GM19351 (cell line): ENCODE measurements around the gene BRIX1.
"Not testable (repeated sequence)": the region's sequence is repeated elsewhere in the genome, so short reads cannot be mapped to it uniquely, and the experiment has no call there.

Experiments used
- ATAC-seq: cut with Tn5 transposase; IDR thresholded peaks from one replicate; pipeline ENCODE4 v1.9.1; 2021; ENCODE audit warnings: mild to moderate bottlenecking, moderate library complexity; ENCODE audit not compliant: unreplicated experiment

BRIX1 gene

DNA sequence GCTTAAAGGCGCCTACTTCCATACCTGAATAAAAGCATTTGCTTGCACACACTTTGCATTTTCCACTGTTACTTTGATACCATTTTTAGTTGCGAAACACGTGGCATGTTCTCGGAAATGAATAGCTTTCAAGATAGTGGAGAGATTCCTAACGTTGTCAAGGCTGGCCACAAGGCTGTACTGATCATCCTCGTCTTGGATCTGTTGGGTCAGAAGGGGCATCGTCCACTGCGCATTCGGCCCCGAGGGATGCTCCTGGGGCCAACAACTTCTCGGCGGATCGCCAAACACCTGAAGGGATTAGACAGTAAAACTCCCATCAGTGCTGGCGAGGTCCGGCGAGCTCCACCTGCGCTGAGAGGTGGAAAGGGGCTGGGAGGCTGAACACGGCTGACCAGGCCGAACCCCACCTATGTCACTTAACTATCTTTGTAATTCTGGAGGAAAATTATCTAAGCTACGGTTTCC is 806 bp upstream of the BRIX1 start:
- peak; percentile 15 for ATAC-seq

- ATAC-seq, result peak; percentile 14
Measured at GRCh38 chr5:34915856-34916192, 313 bp downstream of the BRIX1 start.

- ATAC-seq, result no peak
Measured at GRCh38 chr5:34916518-34916917, 1.0 kb downstream of the BRIX1 start.

DNA sequence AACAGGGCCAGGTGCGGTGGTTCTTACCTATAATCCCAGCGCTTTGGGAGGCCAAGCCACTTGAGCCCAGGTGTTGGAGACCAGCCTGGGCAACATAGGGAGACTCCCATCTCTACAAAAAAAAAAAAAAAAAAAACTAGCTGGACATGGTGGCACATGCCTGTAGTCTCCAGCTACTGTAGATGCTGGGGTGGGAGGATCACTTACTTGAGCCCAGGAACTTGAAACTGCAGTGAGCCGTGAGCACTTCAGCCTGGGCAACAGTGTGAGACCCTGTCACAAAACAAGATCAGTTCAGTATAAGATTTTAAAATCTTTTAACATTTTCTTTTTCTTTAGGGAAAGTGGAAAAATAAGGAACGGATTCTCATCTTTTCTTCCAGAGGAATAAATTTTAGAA is 2.5 kb downstream of the BRIX1 start:
- ATAC-seq, result no peak

- no peak for ATAC-seq
Measured at GRCh38 chr5:34919077-34919476, 3.6 kb downstream of the BRIX1 start.

DNA sequence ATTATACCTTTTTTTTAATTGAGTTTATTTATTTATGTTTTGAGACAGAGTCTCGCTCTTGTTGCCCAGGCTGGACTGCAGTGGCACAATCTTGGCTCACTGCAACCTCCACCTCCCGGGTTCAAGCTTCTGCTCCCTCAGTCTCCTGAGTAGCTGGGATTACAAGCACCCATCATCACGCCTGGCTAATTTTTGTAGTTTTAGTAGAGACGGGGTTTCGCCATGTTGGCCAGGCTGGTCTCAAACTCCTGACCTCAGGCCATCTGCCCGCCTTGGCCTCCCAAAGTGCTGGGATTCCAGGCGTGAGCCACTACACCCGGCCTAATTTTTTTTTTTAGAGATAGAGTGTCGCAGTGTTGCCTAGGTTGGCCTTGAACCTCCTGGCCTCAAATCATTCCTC is 7.7 kb downstream of the BRIX1 start:
- not testable (repeated sequence) for ATAC-seq

DNA sequence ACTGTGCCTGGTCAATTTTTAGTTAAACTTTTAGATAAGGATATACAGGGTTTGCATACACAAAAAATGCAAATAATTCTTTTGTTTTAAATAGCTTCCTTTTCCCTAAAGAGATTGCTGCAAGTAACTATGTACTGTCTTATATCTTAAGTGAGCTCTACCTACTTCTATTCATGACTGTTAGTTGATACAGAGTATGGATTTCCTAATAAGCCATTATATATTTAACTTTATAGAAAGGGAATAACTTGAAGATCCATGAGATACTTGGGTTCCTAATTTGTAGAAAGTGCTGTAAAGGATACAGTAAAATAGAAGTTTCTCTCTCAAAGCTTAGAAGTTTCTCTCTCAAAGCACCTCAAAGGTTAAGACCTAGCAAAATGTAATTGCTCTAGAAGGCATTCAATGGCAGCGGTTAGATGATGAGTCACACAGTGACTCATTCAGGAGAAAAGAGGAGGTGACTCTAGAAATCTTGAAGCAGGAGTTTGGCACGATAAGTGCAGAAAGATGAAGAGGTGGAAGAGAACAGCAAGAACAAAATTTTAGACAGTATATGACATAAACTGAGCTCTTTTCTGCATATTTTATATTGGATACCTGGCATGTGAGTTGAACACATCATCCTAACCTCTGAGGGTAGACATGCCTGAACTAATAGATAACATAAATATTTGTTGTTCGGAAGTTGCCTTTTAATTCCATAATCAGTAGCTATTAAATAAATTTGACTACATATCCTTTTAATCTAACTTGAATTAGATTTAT is 8.4 kb downstream of the BRIX1 start:
- peak; percentile 76 for ATAC-seq

- no peak for ATAC-seq
Measured at GRCh38 chr5:34924462-34924765, 8.9 kb downstream of the BRIX1 start.

DNA sequence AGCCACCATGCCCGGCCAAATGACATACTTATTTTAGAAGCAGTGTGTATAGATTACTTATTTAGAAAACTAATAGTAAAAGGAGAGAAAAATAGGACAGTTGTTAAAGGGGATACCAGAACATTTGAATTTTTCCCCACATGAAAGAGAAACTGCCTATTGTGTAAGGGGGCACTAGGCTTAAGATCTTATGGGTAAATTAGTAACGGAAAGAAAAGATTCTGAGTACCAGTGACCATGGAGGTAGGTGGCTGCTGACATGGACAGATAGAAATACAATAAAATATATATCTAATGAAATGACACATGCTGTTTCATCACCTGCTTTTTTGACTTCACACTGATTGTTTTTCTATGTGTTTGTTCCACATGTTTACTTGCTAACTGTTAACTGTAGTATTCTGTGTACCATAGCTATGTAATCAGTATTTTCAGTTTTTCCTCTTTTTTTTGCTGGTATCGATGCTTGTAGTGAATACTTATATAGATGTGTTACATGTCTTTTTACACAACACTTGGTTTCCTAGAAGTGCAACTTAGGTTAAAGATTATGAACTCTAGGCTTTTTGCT is 10.9 kb downstream of the BRIX1 start:
- ATAC-seq, result no peak

- ATAC-seq, result no peak
Measured at GRCh38 chr5:34927785-34928184, 12.3 kb downstream of the BRIX1 start.

GRCh38 chr5:34928267-34928666 is 12.8 kb downstream of the BRIX1 start:
- no peak for ATAC-seq

DNA sequence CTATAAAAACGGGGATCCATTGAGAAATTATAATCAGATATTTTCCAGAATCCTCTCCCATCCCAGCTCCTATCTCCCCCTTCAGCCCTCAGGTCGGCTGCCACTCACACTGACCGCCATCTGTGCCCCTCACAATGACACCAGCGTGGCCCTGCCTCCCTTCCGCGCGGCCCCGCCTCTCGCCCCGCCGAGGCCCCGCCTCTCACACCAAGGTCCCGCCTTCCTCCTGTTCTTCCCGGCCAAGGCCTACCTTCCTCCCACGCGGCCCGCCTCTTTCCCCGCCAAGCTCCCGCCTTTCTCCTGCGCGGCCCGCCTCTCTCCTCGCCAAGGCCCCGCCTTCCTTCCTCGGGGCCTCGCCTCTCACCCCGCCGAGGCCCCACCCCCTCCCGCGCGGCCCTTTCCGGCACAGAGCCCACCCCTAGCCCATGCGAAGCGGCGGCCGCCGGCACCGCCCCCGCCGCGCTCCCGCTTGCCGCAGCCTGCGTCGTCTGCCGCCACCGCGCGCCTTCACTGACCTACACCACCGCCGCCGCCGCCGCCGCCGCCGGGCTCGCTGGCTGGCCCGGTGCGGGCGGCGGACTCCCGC is 13.7 kb downstream of the BRIX1 start, which contains the start of gene DNAJC21:
Gene DNAJC21, plus strand, starts transcription at position 426 of the 586 bp plus-strand sequence. CDS start 261 bp downstream, outside the sequence.
- peak; percentile 78 for ATAC-seq

DNA sequence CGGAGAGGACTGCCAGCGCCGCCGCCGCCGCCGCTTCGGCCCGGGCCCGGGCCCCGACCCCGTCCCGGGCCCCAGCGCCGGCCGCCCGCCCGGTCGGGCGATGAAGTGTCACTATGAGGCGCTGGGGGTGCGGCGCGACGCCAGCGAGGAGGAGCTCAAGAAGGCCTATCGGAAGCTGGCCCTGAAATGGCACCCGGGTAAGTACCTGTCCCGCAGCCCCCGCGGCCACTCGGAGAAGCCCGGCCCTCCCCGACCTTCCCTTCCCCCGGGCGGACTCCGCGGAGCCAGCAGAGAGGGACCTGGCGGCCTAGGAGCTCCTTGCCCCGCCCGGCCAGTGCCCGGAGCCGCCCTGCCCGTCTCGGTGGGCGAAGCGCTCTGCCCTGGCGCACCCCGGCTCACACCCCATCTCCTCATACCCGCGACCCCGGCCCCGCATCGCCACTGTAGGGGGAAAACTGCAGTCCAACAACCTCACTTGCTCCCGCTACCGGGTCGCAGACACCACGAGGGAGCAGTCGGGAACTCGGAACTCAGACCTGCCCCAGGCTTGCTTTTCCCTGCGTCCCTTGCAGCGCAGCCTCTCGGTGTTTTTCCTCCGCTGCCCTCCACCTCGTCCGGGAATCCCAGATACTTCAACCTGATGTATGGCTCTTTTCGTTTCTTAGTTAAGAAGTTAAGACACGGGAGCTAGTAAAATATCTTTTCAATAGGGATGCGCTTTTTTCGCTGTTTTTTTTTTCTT is 14.4 kb downstream of the BRIX1 start:
- ATAC-seq, result peak; percentile 74

- ATAC-seq, result no peak
Measured at GRCh38 chr5:34930462-34930844, 14.9 kb downstream of the BRIX1 start.

- ATAC-seq, result no peak
Measured at GRCh38 chr5:34930870-34931269, 15.4 kb downstream of the BRIX1 start.

GRCh38 chr5:34932947-34933346 is 17.4 kb downstream of the BRIX1 start:
- ATAC-seq, result no peak

DNA sequence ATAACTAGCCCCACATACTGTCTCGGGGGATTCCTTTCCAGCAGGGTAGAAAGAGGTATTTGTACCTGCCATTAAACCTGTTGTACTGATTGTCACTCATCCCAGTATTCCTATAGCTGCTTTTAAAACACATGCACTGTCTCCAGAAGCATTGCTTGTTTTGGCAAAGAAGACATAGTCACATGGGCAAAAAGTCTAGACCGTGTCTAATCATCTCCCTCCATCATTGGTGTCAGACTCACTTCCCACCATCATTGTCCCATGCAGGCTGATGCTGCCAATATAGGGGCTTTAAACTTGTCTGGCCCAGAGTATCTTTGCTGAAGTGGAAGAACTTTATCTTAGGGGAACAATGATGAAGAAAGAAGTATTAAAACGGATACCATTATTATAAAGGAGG is 26.4 kb downstream of the BRIX1 start:
- ATAC-seq, result no peak

- ATAC-seq, result no peak
Measured at GRCh38 chr5:34944044-34944443, 28.5 kb downstream of the BRIX1 start.

DNA sequence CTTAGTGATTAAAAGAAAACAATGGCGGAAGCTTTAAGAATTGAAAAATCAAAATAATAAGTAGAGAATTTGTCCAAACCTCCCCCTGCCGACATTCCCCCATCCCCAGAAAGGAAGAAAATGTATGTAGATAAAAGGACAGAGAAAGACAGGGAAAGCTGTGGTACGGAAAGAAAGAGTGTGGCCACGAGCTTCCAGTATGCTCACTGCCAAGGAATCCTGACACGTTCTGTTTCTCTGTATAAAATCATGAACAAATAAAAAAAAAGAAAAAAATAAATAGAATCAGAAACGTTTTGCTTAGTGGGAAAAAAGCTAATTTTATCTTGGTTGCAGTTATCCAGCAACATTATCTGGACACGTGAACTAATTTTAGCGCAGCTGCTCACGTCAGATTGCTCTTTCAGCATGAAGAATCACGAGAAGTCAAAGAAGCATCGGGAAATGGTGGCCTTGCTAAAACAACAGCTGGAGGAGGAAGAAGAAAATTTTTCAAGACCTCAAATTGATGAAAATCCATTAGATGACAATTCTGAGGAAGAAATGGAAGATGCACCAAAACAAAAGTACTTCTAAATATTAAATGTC is 29.0 kb downstream of the BRIX1 start:
- no peak for ATAC-seq

GRCh38 chr5:34957321-34957720 is 41.8 kb downstream of the BRIX1 start:
- ATAC-seq, result no peak
